GM18508 (cell line): ENCODE data around the gene GMNN.
"Not testable (repeated sequence)": the region's sequence is repeated elsewhere in the genome, so short reads cannot be mapped to it uniquely, and the experiment has no call there.

Source experiments
- ATAC-seq: cut with Tn5 transposase; IDR thresholded peaks from one replicate; pipeline ENCODE4 v1.9.1; 2021; ENCODE audit warnings: moderate number of reproducible peaks; ENCODE audit not compliant: insufficient read depth, unreplicated experiment

Gene GMNN

DNA sequence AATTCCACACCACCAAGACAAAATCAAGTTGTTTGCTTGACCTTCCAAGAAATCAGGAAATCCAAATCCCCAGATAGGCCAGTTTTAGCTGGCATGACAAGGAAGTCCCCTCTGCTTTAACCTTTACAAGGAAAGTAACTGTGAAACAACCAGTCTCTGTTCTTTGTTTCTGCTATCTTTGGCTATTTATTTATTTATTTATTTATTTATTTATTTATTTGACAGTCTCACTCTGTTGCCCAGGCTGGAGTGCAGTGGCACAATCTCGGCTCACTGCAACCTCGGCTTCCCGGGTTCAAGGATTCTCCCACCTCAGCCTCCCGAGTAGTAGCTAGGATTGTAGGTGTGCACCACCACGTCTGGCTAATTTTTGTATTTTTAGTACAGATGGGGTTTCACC is 14.5 kb upstream of the GMNN start:
- no peak for ATAC-seq

DNA sequence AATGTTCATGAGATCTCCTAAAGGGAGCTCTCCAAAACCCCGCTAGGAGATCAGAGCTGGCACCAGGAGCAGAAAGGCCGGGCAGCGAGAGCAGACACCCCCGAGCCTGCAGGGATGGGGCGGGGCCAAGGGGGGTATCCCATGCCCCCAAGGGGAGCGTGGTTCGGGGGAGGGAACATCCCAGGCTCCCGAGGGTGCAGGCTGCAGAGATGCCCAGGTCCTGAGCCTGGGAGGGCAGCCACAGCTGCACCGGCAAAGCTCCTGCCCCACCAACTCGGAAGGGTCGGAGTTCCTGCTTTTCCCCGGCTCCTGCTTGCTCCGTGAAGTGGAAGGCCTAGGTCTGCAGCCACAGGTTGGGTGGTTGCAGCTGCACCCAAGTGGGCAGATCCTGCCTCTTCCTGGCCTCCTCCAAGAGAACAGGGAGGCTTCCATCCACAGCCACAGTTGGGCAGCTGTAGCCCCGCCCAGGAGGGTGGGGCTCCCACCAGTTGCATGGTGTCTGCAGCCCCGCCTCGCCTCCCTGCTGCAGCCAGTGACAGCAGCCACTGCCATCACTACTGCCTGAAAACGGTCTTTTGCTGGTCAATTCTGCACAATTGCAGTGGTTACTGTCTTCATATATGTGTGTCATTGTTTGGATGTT is 13.4 kb upstream of the GMNN start:
- no peak for ATAC-seq

DNA sequence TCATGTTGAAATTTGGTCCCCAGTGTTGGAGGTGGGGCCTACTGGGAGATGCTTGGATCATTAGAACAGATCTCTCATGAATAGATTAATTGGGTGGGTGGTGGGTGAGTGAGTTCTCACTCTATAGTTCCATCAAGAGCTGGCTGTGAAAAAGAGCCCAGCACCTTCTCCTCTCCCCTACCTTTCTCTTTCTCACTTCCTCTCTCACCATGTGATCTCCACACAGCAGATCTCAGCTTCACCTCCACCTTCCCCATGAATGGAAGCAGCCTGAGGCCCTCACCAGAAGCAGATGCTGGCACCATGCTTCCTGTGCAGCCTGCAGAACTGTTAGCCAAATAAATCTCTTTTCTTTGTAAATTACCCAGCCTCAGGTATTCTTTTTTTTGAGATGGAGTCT is 12.9 kb upstream of the GMNN start:
- no peak for ATAC-seq

- ATAC-seq, result no peak
These were observed 11.2 kb upstream of the GMNN start for GRCh38 chr6:24763578-24763977.

- not testable (repeated sequence) for ATAC-seq
These were observed 9.6 kb upstream of the GMNN start for GRCh38 chr6:24764833-24765828.

GRCh38 chr6:24765968-24766367 is 8.8 kb upstream of the GMNN start:
- not testable (repeated sequence) for ATAC-seq

GRCh38 chr6:24766680-24767462 is 7.9 kb upstream of the GMNN start:
- peak; percentile 50 for ATAC-seq

- no peak for ATAC-seq
These were observed 6.4 kb upstream of the GMNN start for GRCh38 chr6:24768361-24768760.

DNA sequence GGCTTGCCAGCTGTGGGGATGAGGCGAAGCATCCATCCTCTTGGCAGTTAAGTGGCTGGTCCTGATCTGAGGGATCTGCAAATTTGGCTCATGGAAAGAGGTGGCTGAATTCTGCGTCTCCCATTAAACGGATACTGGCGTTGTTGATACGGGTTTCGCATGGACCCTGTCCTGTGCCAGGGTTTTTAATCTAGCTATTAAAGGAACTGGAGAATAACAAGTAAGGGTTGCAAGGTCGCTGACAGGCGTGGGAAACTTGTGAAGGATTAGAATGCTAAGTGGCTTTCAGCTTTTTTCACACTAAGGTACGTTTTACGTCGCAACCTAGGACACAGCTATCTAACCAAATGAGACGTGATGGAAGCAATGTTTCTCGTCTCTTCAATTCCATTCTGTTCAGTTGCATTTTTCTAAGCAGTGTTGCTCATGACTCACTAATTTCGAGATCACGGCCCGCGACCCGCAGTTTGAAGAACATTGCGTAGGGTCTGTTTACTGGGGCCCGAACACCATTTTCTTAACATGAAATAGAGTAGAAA is 852 bp downstream of the GMNN start:
- peak; percentile 2 for ATAC-seq

GRCh38 chr6:24777227-24777626 is 2.5 kb downstream of the GMNN start:
- no peak for ATAC-seq

GRCh38 chr6:24778121-24778520 is 3.4 kb downstream of the GMNN start:
- ATAC-seq, result no peak

GRCh38 chr6:24778878-24779277 is 4.1 kb downstream of the GMNN start:
- no peak for ATAC-seq

DNA sequence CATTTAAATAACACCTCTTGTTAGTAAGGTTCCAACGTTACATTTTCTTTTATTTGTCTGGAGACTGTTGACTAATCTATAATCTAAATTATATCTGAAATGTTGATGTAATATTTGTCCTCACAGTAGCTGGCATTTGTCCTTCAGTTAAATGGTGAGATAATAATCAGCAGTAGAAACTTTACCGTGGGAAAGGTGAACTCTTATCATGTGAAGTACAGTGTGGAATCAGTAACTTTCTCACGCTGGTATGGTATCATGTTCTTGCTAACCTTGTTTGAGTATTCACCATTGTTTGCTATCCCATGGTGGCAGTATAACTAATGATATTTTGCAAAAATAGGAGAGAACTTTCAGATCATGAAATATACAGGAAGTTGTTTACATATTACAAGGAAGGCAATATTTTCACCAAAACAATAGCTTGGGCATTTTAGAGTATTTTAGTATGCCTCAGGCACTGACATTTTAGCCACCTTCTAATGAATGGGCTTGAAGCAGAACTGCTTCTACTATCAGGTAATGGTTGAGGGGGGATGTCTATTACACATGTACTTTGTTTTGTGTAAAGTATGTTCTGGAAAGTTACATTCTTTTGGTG is 4.8 kb downstream of the GMNN start:
- no peak for ATAC-seq

DNA sequence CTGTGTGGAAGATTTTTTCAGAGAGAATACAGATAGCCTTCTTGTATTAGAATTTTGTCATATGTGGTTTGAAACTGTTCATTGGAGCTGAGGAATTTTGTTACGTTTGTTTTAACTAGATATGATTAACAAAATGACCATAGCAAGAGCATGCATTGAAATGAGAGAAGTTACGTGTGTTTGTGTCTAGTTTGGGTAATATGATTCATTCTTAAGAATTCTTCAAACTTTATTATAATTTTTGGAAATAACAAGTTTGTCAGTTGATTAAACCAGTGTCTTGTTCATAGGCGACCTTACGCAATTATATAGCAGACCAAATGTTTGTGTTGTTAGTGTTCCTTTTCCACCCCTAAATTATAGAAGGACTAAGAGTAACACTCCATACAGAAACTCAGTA is 5.5 kb downstream of the GMNN start:
- no peak for ATAC-seq

DNA sequence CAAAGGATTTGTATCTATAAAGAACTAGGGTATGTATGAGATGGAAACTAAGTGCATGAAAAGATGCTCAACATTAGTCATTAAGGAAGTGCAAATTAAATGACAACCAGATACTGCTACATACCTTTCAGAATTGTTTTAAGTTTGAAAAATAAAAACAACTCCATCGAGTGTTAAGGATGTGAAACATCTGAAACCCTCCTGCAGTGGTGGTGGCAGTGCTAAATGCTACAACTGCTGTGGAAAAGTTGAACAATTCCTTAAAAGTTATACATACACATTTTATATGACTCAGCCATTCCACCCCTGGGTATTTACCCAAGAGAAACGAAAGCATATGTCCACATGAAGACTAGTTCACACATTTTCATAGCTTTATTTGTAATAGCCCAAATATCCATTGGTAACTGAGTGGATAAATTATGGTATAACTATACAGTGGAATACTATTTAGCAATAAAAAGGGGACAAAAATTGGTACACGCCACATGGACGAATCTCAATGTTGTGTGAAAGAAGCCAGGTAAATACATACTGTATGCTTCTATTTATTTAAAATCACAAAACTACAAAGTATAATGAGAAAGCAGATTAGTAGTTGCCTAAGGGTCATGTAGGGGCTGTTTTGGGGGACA is 13.4 kb downstream of the GMNN start:
- no peak for ATAC-seq

DNA sequence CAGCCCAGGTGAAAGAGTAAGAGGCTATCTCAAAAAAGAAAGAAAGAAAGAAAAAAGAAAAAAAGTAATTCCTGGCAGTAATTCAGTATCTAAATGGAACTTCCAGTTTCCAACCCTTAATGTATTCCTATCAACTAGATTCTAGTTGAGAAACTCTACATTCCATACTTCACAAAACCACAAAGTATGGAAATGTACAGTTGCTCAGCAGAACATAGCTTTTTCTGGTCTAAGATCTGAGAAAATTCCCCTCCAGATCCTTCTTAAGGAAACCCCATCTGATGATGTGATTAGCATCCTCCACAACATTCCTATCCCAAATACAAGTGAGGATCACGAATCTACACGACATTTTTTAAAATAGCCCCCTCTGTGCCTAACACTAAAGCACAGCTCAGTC is 20.4 kb downstream of the GMNN start:
- no peak for ATAC-seq

DNA sequence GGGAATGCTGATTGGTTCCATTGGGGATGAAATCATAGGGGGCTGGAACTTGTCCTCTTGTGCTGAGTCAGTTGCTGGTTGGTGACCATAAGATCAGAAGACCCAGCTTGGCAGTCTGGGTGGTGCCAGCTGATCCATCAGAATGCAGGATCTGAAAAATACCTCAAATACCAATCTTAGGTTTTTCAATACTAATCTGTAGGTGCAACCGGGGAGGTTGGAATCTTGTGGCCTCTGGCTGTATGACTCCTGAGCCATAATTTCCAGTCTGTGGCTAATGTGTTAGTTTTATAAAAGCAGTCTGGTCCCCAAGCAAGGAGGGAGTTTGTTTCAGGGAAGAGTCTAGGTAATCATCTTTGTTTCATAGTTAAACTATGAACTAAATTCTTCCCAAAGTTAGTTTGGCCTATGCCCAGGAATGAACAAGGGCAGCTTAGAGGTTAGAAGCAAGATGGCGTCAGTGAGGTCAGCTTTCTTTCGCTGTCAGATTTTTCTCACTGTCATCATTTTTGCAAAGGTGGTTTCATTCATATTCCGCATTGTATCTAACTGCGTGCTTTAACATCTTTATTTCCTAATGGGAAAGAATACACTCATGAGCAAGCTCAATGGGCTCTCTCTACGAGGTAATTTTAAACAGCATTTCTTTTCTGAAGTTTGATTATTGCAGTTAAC is 22.0 kb downstream of the GMNN start:
- ATAC-seq, result no peak

- ATAC-seq, result no peak
These were observed 23.0 kb downstream of the GMNN start for GRCh38 chr6:24797596-24798216.
